NCI-H446 treated with DMSO at 0.1 percent for 48 hours (cell line): ENCODE measurements around the gene ARHGAP23.
"Not testable (repeated sequence)": the region's sequence is repeated elsewhere in the genome, so short reads cannot be mapped to it uniquely, and the experiment has no call there.

Experiments used
- DNase-seq: peaks from one replicate; lab custom pipeline; 2025; lab: John Stamatoyannopoulos, UW

Gene ARHGAP23

GRCh38 chr17:38528141-38528540 is 99.9 kb downstream of the ARHGAP23 start:
- not testable (repeated sequence) for DNase-seq

DNA sequence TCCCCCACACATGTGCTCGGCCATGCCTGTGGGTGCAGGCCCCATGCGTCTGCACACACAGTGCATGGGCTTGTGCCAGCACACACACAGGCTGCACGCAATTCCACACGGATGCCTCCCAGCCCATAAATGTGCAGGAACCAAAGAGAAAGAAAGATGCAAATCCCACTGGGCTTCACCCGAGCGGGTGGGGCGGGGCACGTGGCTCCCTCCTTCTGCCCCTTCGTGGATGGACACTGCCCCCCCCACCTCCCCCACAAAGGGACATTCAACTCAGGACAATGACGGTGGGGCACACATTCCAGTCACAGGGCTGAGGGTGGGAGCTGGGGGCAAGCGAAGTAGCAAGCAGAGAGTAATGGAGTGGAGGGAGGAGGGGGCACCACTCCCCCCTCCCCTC is 102.6 kb downstream of the ARHGAP23 start:
- DNase-seq = not testable (repeated sequence)

DNA sequence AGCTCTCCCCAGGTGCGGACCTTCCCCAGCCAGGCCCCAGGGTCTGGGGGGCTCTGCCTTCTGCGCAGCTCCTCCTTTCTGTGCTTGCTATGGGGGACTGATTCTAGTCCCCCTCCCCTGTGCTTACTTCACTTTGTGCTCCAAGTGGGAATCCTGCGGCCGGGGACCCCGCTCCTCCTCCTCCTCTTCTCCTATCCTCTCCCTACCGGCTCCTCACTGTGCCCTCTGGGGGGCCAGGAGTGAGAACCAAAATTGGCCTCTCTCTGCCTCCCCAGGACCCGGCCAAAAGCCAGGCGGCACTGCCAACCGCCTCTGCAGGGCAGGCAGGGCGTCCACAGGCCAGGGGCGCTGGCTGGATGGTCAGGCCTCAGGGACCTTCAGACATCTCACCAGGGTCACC is 103.5 kb downstream of the ARHGAP23 start:
- not testable (repeated sequence) for DNase-seq

- no peak for DNase-seq
Measured at GRCh38 chr17:38532451-38532850, 104.2 kb downstream of the ARHGAP23 start.

DNA sequence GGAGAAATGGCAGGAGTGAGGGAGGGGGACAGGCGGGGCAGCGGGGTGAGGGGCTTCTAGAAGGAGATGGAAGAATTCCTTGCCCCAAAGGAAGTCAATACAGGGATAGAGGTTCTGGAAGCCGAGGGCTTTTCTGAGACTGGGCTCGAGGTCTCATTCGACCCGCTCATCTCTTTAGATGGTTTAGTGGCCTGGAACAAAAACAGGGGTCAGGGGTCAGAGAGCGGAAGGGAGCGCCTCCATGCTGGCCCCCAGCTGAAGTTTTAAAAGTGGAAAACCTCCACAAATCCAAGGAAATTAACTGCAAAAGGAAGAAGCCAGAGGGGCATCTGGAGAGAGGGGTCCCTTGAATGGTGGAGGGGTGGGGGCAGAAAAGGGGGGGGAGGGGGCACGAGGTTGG is 105.0 kb downstream of the ARHGAP23 start:
- no peak for DNase-seq

DNA sequence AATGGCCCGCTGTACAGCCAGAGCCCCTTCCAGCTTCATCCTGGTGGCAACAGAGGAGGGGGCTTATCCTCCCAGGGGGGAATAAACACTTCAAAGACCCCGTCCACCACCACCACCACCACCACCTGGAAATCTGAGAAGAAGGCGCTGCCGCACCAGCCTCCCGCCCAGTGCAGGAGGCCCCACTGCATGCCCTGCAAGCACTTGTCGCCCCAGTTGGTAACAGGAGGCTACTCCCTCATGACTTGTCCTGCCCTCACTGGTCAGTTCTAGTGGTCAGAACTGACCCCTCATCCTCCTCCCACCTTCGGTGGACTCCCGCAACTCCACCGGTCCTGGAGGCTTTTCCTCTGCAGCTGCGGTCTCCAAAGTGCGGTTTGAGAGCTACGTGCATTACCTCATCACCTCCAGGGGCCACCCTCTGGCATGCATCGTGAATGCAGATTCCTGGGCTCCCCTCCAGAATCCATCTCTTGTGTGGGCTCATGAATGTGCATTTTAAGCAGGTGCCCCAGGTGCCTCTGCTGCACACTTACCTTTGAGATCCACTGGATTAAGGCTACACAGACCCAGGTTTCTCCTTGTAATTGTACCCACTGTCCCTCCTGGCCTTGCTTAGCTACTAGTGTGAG is 105.7 kb downstream of the ARHGAP23 start:
- no peak for DNase-seq

- DNase-seq = no peak
Measured at GRCh38 chr17:38534498-38534885, 106.2 kb downstream of the ARHGAP23 start.

DNA sequence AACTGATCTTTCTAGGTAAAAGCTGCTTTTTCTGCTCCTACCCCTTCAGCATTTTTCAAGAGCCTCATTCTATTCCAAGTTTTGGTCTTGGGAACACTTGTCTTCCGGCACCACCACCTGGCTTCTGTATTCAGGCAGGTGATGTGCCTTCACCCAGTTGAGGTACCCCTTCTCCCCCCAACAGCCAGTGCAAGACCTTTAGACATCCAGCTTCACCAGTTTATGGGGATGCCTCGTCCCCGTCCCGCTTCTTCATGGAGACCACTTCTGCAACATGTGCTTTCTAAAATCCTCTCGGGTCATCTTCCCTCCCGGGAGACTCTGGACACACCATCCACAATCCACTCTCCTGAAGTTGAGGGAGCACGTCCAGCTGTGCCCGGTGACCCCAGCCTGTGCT is 107.6 kb downstream of the ARHGAP23 start:
- no peak for DNase-seq

GRCh38 chr17:38536661-38537060 is 108.4 kb downstream of the ARHGAP23 start:
- no peak for DNase-seq

DNA sequence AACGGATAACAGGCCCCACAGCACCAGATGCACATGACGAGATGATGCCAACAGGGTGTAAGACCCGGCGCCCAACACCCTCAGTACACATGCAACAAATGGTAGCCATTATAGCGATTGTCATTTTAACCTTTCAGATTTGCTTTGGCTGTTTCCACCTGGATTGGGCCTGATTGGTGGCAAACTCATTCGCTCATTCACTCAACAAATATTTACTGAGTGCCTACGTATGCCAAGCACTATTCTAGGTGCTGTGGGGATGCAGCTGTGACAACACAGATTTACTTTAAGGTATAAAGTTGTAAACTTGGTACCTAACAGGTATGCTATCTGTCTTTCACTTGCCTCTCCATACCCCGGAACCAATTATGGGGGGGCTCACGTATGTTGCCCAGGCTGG is 110.6 kb downstream of the ARHGAP23 start:
- DNase-seq = no peak

DNA sequence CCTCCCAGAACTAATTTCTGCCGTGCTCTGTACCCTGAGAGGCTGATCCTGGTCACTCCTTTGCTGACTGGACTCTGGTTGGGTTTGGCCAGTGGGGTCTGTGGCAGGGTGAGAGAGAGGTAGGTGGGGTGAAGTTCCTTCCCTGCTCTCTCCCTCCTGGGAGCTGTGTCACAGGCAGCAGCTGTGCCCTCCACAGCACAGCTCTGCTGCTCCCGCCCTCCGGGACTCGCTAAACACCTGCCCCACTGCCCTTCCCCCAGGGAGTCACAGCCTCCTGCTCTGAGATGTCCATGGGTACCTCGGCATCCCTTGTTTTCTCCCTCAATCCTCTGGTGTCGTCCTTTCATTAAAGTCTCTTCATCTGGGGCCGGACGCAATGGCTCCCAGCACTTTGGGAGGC is 111.1 kb downstream of the ARHGAP23 start:
- no peak for DNase-seq

GRCh38 chr17:38540514-38541045 is 112.3 kb downstream of the ARHGAP23 start:
- no peak for DNase-seq

- no peak for DNase-seq
Measured at GRCh38 chr17:38541281-38541680, 113.0 kb downstream of the ARHGAP23 start.

GRCh38 chr17:38542286-38542685 is 114.0 kb downstream of the ARHGAP23 start:
- no peak for DNase-seq

DNA sequence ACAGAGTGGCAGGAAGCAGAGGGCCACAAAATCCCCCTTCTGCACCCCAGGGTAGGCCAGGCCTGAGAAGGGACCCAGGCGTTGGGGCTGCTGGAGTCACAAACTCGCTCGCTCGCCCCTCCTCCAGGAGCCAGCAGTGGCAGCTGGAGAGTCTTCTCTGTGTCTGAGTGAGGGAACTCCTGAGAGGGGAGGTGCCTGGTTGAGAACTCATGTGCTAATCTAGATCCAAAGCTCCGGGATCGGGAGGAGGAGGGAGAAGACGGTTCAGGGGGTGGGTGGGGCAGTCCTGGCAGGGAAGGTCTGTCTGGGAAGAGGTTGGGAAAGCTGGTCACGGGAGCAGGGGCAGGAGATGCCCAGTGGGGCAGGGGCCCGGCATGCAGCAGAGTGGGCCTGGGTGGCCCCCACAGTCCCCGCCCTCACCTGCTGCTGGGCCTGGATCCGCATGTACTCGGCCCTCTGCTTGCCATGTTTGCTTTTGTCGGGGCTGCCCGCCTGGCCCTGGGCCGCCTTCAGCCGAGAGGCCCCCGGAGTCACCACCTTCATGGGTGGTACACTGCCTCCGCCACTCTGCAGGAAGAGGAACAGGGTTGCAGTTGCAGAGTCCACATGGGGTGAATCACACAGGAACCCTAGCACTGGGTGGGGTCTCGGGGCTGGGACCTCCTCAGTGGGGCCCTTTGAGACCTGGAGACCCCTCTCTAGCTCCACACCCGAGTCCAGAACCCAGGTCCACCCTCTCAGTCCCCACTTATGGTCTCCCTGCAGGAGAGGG is 115.3 kb downstream of the ARHGAP23 start:
- no peak for DNase-seq

- no peak for DNase-seq
Measured at GRCh38 chr17:38544175-38544838, 116.0 kb downstream of the ARHGAP23 start.

GRCh38 chr17:38544839-38545209 is 116.6 kb downstream of the ARHGAP23 start:
- no peak for DNase-seq

GRCh38 chr17:38545531-38546225 is 117.4 kb downstream of the ARHGAP23 start:
- DNase-seq = no peak

DNA sequence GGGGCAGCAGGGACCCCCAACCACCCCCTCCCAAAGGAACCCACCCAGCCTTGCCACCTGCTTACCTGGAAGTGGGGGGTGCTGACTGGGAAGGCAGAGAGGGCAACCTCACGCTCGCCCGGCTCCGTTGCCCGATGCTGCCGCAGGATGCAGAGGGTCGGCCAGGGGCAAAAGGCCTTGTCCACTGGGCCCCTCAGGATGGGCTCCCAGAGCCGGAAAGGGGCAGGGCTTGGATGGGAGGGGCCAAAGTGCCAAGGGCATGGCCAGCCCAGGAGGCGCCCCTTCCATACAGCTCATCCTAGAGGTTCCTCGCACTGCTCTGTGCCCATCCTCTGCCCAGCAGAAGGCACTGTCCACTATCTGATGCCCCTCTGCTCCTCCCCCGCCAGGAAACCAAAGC is 118.1 kb downstream of the ARHGAP23 start:
- DNase-seq = no peak

- DNase-seq = no peak
Measured at GRCh38 chr17:38547444-38547843, 119.2 kb downstream of the ARHGAP23 start.

GRCh38 chr17:38549285-38549684 is 121.0 kb downstream of the ARHGAP23 start:
- no peak for DNase-seq

DNA sequence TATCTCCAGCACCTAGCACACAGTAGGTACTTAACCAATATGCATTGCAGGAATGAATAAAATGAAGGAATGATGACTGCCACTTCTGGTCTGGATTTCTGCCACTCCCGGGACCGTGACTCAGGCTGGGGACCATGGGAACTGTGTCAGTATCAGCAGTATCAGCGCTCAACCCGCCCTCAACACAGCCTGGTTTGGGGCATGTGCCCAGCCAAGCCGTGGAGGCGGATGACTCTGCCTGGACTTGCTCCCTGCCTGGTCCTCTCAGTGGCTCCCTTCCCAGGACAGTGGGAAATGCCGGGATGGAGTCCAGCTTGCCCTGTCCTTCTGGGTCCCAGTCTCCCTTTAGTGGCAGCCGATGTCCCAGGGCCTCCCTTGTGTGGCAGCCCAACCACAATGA is 122.4 kb downstream of the ARHGAP23 start:
- DNase-seq = no peak
